GM19043 (cell line): Measurements from ENCODE around the gene DMRT3.

ENCODE experiments used
- ATAC-seq: cut with Tn5 transposase; IDR thresholded peaks from one replicate; pipeline ENCODE4 v1.9.1; 2021; ENCODE audit warnings: low read depth; ENCODE audit not compliant: unreplicated experiment

Gene DMRT3

DNA sequence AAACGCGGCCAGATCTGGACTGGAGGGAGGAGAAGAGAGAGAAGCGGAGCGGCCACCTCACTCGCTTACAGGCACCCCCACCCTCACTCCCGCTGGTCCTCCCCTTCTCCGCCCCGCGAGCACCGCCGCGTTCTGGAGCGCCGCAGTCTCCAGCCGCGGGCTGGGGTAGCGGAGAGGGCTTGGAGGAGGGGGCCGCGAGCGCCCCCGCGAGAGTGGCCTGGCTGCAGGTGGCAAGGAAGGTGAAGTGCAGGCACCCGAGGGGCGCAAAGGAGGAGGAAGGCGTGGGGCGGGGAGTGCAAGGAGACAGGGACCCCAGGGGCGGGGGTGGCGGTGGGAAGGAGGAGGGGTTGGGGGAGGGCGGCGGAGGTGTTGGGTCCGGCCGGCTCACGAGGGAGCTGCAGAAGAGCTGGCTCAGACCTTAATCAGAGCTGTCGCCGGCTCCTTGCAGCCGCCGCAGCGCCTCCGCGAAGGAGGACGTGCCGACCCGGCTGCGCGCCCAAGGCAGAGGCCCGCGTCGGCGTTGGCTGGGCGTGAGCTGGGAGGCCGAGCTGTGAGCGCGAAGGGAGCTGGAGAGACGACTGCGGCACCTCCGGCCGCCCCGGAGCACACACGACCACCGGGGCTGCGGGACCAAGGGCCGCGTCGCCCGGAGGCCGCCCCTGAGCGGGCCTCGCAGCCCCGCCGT is at the start of gene DMRT3:
DMRT3 (plus strand) TSS at position 398 of the 685 bp plus-strand sequence. CDS start 347 bp downstream, outside the sequence.
- ATAC-seq, result no peak

- no peak for ATAC-seq
Measured at GRCh38 chr9:926976-927375, 49.5 kb upstream of the DMRT3 start.

GRCh38 chr9:928363-929042 is 48.0 kb upstream of the DMRT3 start:
- ATAC-seq, result peak; percentile 70

DNA sequence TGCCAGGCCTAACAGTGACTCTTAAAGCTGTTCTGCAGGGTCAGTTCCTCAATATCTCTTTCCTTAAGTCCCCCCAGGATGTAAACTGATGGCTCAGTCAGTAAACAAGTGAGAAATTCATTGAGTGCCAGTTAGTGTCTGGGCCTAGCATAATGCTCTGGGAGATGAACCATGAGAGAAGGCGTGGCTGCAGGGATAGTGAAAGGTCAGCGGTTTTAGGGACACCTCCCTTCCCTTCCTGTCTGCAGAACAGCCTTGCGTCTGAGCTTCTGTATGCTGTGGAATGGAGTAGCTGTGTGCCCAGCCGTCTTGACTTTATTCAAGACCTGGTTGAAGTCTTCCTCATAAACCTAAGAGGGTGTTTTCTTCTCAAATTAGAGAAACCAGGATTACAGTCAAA is 46.7 kb upstream of the DMRT3 start:
- no peak for ATAC-seq

- no peak for ATAC-seq
Measured at GRCh38 chr9:933356-933755, 43.1 kb upstream of the DMRT3 start.

GRCh38 chr9:935348-935965 is 41.0 kb upstream of the DMRT3 start:
- ATAC-seq, result no peak

DNA sequence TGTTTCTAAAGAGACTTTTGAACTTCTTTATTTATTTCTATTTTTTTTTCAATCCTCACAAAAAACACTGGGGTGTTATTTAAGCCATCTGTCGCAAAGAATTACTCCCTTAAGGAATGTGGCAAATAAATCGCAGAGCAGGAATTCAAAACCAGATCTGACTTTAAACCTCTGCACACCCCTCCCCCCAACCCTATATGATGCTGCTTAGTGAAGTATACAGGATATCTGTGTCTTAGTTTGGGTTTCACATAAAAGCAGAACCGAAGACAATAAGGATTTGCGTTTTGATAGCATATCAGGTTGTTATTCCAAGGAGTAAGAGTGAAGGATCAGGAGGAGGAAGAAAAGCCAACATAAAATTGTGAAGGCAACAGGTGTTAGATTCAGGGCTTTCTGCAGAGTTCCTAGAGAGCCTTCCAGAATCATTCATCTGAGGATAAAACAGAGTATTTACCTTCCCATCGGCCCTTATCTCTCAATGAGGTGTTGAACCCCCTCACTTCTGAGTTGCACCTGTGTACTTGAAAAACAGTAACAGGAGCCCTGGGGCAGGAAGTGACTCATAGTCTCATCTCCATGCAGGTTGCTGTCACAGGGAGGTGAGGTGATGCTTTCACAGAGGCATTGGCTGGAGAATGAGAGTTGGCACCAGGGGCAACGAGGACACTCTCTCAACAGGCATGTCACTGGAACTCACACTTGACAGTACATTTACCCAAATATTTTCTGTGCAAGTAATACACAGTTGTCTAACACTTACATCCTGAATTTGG is 33.5 kb upstream of the DMRT3 start:
- ATAC-seq, result no peak

GRCh38 chr9:947985-948384 is 28.5 kb upstream of the DMRT3 start:
- ATAC-seq, result no peak

- no peak for ATAC-seq
Measured at GRCh38 chr9:948497-948896, 28.0 kb upstream of the DMRT3 start.

GRCh38 chr9:950139-950538 is 26.3 kb upstream of the DMRT3 start:
- no peak for ATAC-seq

DNA sequence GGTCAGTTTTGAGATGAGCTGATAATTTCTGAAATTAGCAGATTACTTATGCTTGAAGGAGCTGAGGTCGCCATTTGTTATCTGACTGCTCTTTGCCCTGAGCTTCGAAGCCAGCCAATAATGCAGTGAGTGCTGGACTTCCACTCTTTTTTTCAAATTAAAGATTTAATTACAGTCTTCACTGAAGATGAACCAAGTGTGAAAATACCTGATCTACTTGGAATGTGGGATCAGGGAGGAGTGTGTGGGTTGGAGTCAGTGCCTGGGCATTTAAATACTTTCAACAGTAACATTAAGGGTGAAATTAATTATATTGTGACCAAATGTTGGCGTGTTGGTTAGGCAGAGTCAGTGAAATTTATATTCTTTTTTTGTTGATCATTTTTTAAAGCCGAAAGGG is 23.9 kb upstream of the DMRT3 start:
- ATAC-seq, result no peak

GRCh38 chr9:959105-959504 is 17.4 kb upstream of the DMRT3 start:
- ATAC-seq, result no peak

DNA sequence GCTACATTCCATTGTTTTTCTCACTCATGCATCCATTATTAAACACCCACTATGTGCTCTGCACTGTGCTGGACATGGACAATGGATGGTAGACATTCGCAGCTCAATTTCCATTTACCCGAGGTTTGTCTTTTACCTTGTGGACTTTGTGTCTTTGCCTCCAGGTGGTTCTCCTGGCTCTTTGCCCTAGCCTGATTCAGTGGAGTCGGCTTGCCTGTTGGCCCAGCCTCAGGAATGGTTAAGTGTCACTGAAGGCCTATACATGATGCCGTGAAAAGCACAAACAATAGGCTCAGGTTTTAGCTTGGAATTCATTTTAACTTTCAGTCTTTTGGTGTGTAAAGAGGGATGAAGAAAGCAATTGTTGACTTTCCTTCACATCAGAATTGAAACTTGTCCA is 16.5 kb upstream of the DMRT3 start:
- ATAC-seq, result no peak

GRCh38 chr9:962023-962422 is 14.4 kb upstream of the DMRT3 start:
- ATAC-seq, result no peak

DNA sequence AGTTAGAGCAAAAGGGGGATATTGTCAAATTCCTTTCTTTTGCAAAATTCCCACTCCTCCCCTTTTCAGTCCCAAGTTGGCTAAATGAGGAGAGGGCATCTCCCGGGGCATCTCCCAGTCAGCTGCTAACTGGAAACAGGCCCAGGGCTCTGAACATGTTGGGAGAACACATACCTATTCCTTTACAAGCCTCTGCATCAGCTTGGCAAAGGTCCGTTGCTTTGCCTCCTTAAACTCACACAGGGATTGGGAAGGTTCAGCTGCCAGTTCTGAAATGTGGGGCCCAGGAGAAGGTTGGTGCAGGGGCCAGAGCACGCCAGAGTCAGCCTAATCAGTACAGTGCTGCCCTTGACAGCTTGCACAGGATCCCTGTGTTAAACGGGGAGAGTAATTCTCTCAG is 11.0 kb upstream of the DMRT3 start:
- no peak for ATAC-seq

DNA sequence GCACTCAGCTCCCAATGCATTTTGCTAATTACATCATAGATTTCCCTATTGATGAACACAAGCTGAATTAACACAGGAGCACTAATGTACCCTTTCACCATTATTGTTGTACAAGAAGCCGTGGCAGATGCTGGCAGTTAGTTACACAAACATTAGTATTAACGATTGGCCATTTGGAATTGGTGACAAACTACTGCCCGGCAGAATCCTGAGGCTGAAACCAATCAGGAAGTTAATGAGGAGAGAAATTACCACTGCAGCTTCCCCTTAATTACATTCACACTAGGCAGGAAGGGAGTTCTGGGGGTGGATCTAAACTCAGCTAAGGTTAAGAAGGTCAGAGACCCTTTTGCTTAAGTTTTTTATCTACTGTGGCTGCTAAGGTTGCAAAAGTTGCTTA is 9.6 kb upstream of the DMRT3 start:
- ATAC-seq, result no peak

- no peak for ATAC-seq
Measured at GRCh38 chr9:967436-967835, 9.0 kb upstream of the DMRT3 start.

DNA sequence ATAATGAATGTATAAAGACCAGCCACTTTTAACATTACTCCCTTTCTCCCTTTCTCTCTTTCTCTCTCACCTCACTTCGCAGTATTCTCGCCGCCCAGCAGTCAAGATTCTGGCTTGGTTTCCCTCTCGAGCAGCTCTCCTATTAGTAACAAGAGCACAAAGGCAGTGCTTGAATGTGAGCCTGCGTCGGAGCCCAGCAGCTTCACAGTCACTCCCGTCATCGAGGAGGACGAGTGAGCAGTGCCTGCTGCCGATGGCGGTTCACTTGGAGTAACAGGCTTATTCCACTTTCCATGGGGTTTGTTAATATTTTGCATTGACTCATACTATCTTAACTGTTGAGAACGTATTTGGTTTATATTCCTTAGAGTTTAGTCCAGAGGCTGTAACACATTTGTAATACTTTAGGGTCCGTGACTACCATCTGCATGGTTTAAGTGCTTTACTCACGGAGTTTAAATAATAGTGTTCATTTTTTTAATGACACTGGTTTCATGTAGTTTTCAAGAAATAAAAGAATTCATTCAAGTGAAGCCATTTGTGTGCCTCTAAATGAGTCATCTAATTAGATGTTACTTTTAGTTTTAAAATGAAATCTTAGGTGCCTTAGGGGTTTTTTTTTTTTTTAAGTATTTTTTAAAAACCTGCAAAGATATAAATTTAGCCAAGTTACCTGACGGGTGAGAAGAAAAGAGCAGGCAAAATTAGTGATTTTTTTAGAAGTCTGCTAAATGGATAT is 8.4 kb upstream of the DMRT3 start:
- ATAC-seq, result no peak

GRCh38 chr9:969310-970150 is 6.9 kb upstream of the DMRT3 start:
- no peak for ATAC-seq
